HL-60 (cell line): ENCODE data around the gene MYOZ2.
A peak's percentile ranks its signal among the peaks of the same experiment; 100 is the strongest.

ENCODE experiments used
- DNase-seq, 2 experiments: peaks; one replicate each; pipeline ENCODE4 v3.0.0-alpha.2; 2010 to 2020; ENCODE audit warnings: low read depth in 1 of 2, low spot score in 1 of 2
- H3K27ac ChIP-seq: fragments of 250-450 bp; sonication (Bioruptor Pico); replicated peaks from 2 replicates; pipeline ENCODE4 v1.5.1; 2020; ENCODE audit warnings: mild to moderate bottlenecking, moderate library complexity
- H3K27me3 ChIP-seq: fragments of 250-450 bp; sonication (Bioruptor Pico); 2 replicates; pipeline ENCODE4 v1.5.1; 2021; ENCODE audit warnings: mild to moderate bottlenecking, moderate library complexity; ENCODE audit not compliant: insufficient read depth, poor library complexity, severe bottlenecking
- H3K4me3 ChIP-seq: replicated peaks from 2 replicates; pipeline ENCODE4 v1.5.1; 2011; ENCODE audit warnings: mild to moderate bottlenecking, control low read depth, low read length; ENCODE audit not compliant: insufficient read depth
- CTCF ChIP-seq: IDR thresholded peaks from one replicate; pipeline ENCODE4 v1.5.1; 2011; ENCODE audit warnings: low read length, control low read depth, inconsistent platforms; ENCODE audit not compliant: insufficient read depth
- GABPA ChIP-seq: IDR thresholded peaks from 2 replicates; pipeline ENCODE4 v1.6.1; 2012; ENCODE audit warnings: low read depth
- POLR2AphosphoS5 ChIP-seq: IDR thresholded peaks from 2 replicates; pipeline ENCODE4 v1.6.1; 2012; ENCODE audit warnings: low read depth
- REST ChIP-seq: IDR thresholded peaks from 2 replicates; pipeline ENCODE4 v1.6.1; 2012; ENCODE audit warnings: low read depth; ENCODE audit not compliant: insufficient replicate concordance
- SPI1 ChIP-seq: IDR thresholded peaks from 2 replicates; pipeline ENCODE4 v1.6.1; 2012; ENCODE audit warnings: low read depth, mild to moderate bottlenecking, borderline replicate concordance

The MYOZ2 gene

DNA sequence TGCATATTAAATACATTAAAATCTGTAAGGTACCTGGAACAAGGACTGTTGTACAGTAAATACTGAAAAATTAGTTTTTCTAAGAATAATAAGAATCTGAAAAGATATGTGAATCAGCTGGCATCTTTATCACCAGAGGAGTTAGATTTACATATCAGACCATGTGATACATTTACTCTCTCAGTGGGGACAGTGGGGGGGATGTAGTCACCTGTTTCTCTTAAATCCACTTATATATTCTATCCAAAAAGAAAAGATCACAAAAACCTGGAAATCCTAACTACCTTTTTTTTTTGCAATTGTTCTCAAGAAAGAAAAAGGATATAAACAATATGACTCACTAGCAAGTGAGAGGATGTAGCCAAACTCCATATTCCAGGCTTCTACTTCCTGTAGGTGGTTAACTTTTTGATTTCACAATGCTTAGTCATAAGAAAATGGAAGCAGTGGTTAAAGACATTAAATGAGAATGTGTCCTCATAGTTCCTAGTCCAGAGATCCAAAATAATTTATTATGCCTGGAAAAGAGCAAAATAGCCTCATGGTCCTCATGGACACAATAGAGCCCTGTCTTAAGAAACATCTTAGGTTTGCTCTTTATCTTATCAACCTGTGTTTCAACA lies 22.5 kb upstream of the MYOZ2 start:
- 0 out of 2 replicates have a peak overlapping the region, but pooled peaks have one; percentile 11 for H3K27ac ChIP-seq
- H3K27me3 ChIP-seq: no peaks in the 10 kb centered on the region
- no peak overlapping the region for H3K4me3 ChIP-seq
- TF ChIP-seq GABPA (0 out of 2 replicates have a peak, but pooled peaks have one; percentile 23), SPI1 (no peak; the same call in 1 of the 2 replicates)
- peak; percentile 41 to 79 for DNase-seq

- Histone ChIP-seq H3K27ac (no peak overlapping the region), H3K27me3 (no peaks in the 10 kb centered on the region), H3K4me3 (no peak overlapping the region)
- TF ChIP-seq SPI1: no peak
- TF ChIP-seq POLR2AphosphoS5: no peak
- TF ChIP-seq GABPA: no peak
- TF ChIP-seq CTCF: no peak
- TF ChIP-seq REST: no peak
- DNase-seq: no peak
These were observed 19.6 kb upstream of the MYOZ2 start for GRCh38 chr4:119116021-119116420.

DNA sequence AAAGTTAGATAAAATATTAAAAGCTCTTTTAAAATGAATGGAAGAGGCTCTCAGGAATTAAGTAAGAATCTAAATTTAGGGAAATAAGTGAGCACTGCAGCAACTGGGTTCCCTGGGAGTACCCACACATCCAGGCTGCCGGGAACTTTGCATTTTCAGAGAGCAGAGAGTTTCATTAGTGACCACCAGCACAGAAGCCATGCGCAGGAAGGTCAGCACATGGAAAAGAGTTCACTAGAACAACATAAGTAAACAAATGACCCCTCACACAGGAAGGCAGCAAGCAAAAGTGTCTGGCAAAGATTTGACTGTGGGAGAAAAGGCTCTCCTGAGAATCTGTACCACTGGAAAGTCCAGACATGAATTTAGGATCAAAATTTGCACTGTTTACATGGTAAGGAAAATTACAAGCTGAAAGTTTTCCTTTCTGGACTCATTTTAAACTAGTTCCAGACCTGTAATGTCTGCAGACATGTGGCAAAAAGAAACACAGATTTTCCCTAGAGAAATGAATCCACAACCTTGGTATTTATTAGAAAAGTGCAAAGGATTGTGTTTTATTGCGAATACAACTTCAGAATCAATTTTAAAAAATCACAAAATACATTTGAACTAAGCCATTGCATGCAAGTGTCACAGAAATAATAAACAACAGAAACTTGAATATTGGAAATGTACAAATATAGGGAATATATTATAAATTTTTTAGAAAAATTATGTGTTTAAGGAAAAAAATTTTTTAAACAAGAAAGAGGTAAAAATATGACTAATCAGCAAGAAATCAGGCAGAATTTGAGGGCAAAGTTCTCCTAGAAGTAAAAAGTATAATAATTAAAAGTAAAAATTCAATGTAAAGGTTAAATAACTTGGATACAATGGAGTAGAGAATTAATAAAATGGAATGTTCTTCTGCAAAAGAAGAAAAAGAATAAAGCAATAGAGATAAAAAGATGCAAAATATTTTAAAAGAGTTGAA lies 18.4 kb upstream of the MYOZ2 start:
- Histone ChIP-seq H3K4me3 (no peak overlapping the region), H3K27ac (no peak overlapping the region), H3K27me3 (no peaks in the 10 kb centered on the region)
- TF ChIP-seq GABPA: no peak
- DNase-seq: no peak

- peak in 1 of 2 experiments; percentile 32 for DNase-seq
- H3K27me3 ChIP-seq: no peaks in the 10 kb centered on the region
- H3K4me3 ChIP-seq: no peak overlapping the region
- H3K27ac ChIP-seq: no peak overlapping the region
- TF ChIP-seq POLR2AphosphoS5 (no peak), GABPA (no peak), REST (no peak), SPI1 (no peak), CTCF (no peak)
These were observed 17.2 kb upstream of the MYOZ2 start for GRCh38 chr4:119118397-119118796.
